ENCODE data around the gene TEX53.

DNA sequence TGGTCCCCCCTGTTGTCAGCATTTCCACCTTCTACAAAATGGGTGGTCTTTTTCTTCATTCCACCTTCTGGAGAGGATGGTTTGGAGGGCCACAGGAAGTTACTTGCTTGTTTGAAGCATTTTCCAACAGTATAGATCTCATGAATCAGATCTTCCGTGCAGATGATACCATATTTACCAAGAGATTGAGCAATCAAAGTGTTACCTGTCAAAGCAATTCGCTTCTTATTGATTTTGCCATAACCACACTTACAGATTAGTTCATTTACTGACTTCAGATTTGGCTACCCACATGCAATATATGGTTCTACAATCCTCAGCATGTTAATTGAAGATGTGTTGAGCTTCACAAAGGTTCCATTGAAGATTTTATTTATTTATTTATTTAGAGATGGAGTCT, 38.3 kb upstream of the TEX53 start:
- TF ChIP-seq, protein P1, sequence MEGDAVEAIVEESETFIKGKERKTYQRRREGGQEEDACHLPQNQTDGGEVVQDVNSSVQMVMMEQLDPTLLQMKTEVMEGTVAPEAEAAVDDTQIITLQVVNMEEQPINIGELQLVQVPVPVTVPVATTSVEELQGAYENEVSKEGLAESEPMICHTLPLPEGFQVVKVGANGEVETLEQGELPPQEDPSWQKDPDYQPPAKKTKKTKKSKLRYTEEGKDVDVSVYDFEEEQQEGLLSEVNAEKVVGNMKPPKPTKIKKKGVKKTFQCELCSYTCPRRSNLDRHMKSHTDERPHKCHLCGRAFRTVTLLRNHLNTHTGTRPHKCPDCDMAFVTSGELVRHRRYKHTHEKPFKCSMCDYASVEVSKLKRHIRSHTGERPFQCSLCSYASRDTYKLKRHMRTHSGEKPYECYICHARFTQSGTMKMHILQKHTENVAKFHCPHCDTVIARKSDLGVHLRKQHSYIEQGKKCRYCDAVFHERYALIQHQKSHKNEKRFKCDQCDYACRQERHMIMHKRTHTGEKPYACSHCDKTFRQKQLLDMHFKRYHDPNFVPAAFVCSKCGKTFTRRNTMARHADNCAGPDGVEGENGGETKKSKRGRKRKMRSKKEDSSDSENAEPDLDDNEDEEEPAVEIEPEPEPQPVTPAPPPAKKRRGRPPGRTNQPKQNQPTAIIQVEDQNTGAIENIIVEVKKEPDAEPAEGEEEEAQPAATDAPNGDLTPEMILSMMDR (IDR thresholded peaks at IDR 0.05): no peak
- TF ChIP-seq POLR2AphosphoS5 (IDR thresholded peaks at IDR 0.05; ENCODE audit: insufficient read depth in 1 of 2, low read depth in 1 of 2) (no peak), POLR2A (IDR thresholded peaks at IDR 0.05) (no peak)

All from vagina (tissue), 2 donors.